MM.1S (cell line): ENCODE measurements around the gene CYP2E1.

ENCODE experiments used
- DNase-seq: peaks from one replicate; pipeline ENCODE4 v3.0.0-alpha.2; 2015
- H2AFZ ChIP-seq: fragments of 300-600 bp; sonication (generic); 2 replicates; pipeline ENCODE4 v1.6.0; 2016; ENCODE audit warnings: antibody characterized with exemption, low read length
- H3F3A ChIP-seq: fragments of 300-600 bp; sonication (generic); 2 replicates; pipeline ENCODE4 v1.6.1; 2016; ENCODE audit warnings: mild to moderate bottlenecking, antibody characterized with exemption, low read length, moderate library complexity, mixed read lengths; ENCODE audit not compliant: insufficient read depth
- H3K27ac ChIP-seq: fragments of 300-600 bp; sonication (generic); 2 replicates; pipeline ENCODE4 v1.5.1; 2016; ENCODE audit warnings: mild to moderate bottlenecking, low read length
- H3K27me3 ChIP-seq: fragments of 300-600 bp; sonication (generic); replicated peaks from 2 replicates; pipeline ENCODE4 v1.6.0; 2016; ENCODE audit warnings: low read length; ENCODE audit not compliant: insufficient read depth
- H3K36me3 ChIP-seq: fragments of 300-600 bp; sonication (generic); replicated peaks from 2 replicates; pipeline ENCODE4 v1.6.1; 2016; ENCODE audit warnings: mild to moderate bottlenecking, low read length, mixed read lengths; ENCODE audit not compliant: insufficient read depth
- H3K4me1 ChIP-seq: fragments of 300-600 bp; sonication (generic); 2 replicates; pipeline ENCODE4 v1.6.1; 2016; ENCODE audit warnings: low read length, mixed read lengths
- H3K4me2 ChIP-seq: fragments of 300-600 bp; sonication (generic); 2 replicates; pipeline ENCODE4 v1.6.0; 2016; ENCODE audit warnings: low read depth, low read length
- H3K4me3 ChIP-seq: fragments of 300-600 bp; sonication (generic); 2 replicates; pipeline ENCODE4 v1.5.1; 2016; ENCODE audit warnings: low read length, mixed read lengths
- H3K79me2 ChIP-seq: fragments of 300-600 bp; sonication (generic); 2 replicates; pipeline ENCODE4 v1.6.1; 2016; ENCODE audit warnings: mixed run types, low read length, mixed read lengths
- H3K9ac ChIP-seq: fragments of 300-600 bp; sonication (generic); 2 replicates; pipeline ENCODE4 v1.6.1; 2016; ENCODE audit warnings: low read length, mixed read lengths
- H3K9me2 ChIP-seq: fragments of 300-600 bp; sonication (generic); replicated peaks from 2 replicates; pipeline ENCODE4 v1.6.1; 2016; ENCODE audit warnings: mild to moderate bottlenecking, low read length, mixed read lengths; ENCODE audit not compliant: insufficient read depth
- H3K9me3 ChIP-seq: fragments of 300-600 bp; sonication (generic); replicated peaks from 2 replicates; pipeline ENCODE4 v1.6.1; 2016; ENCODE audit warnings: mild to moderate bottlenecking, low read length, mixed read lengths; ENCODE audit not compliant: insufficient read depth
- H4K20me1 ChIP-seq: fragments of 300-600 bp; sonication (generic); 2 replicates; pipeline ENCODE4 v1.6.1; 2016; ENCODE audit warnings: mild to moderate bottlenecking, low read length, moderate library complexity, mixed read lengths; ENCODE audit not compliant: insufficient read depth
- EZH2 ChIP-seq: fragments of 300-600 bp; sonication (generic); optimal IDR thresholded peaks from 2 replicates; pipeline ENCODE3; 2017; ENCODE audit warnings: low read depth, mild to moderate bottlenecking, antibody characterized with exemption, low read length, mixed read lengths
- EZH2phosphoT487 ChIP-seq: fragments of 300-600 bp; sonication (generic); IDR thresholded peaks from 2 replicates; pipeline ENCODE4 v1.6.1; 2018; ENCODE audit warnings: antibody characterized with exemption, low read length
- TF ChIP-seq, protein P1 (sequence below): fragments of 300-600 bp; sonication (generic); IDR thresholded peaks from 2 replicates; pipeline ENCODE4 v1.5.1; 2016; ENCODE audit warnings: antibody characterized with exemption, low read length, mixed read lengths

CYP2E1 gene

DNA sequence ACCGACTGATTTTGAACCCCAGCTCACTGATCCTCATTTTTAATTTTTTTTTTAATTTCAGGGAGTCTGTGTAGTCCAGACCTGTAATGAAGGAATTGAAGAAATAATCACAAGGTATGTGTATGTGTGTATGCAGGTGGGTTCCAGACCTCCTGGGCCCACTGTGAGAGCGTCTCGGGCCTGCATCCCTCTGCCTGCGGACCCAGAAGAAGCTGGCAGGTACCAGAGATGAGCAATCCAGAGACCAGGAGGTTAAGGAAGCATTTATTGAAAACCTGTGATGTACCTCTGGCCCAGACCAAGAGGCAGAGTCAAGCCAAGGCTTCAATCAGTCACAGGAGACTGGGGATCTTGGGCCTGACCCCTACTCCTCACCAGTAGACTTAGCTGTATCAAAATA, 27.4 kb downstream of the CYP2E1 start:
- Histone ChIP-seq H3K36me3 (no peaks in the 10 kb centered on the region), H3K79me2 (no peaks in the 10 kb centered on the region), H3K4me3 (no peak overlapping the region), H3K9me2 (no peaks in the 10 kb centered on the region), H4K20me1 (no peaks in the 10 kb centered on the region), H3K27me3 (no peaks in the 10 kb centered on the region), H3F3A (no peaks in the 10 kb centered on the region), H3K4me1 (no peaks in the 10 kb centered on the region), H3K9me3 (no peaks in the 10 kb centered on the region), H3K4me2 (no peak overlapping the region), H3K27ac (no peak overlapping the region), H3K9ac (no peak overlapping the region), H2AFZ (no peak overlapping the region)
- no peak for DNase-seq
- TF ChIP-seq EZH2: no peak
- TF ChIP-seq, protein P1, sequence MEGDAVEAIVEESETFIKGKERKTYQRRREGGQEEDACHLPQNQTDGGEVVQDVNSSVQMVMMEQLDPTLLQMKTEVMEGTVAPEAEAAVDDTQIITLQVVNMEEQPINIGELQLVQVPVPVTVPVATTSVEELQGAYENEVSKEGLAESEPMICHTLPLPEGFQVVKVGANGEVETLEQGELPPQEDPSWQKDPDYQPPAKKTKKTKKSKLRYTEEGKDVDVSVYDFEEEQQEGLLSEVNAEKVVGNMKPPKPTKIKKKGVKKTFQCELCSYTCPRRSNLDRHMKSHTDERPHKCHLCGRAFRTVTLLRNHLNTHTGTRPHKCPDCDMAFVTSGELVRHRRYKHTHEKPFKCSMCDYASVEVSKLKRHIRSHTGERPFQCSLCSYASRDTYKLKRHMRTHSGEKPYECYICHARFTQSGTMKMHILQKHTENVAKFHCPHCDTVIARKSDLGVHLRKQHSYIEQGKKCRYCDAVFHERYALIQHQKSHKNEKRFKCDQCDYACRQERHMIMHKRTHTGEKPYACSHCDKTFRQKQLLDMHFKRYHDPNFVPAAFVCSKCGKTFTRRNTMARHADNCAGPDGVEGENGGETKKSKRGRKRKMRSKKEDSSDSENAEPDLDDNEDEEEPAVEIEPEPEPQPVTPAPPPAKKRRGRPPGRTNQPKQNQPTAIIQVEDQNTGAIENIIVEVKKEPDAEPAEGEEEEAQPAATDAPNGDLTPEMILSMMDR: no peak
- TF ChIP-seq EZH2phosphoT487: no peak

DNA sequence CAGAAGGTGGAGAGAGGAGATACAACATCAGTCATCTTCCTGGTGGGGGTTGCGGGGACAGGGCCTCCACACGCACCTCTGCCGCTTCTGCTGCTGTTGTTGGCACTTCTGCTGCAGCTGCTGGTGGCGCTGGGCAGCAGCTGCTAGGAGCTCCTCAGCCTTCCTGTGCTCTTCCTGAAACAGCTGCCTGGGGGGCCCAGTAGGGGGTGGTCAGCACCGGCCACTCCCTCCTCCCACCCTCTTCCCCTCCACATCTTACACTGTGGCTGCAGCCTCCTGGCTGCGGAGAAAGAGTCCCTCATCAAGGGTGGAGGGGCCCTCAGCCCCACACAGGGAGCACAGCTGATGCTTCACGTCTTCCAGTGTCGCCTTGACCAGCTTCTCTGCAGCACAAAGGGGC, 28.4 kb downstream of the CYP2E1 start:
- H2AFZ ChIP-seq: no peak overlapping the region
- no peaks in the 10 kb centered on the region for H3K79me2 ChIP-seq
- H3K4me2 ChIP-seq: no peak overlapping the region
- H3K36me3 ChIP-seq: no peaks in the 10 kb centered on the region
- H3K4me3 ChIP-seq: no peak overlapping the region
- TF ChIP-seq EZH2 (no peak), EZH2phosphoT487 (no peak)
- TF ChIP-seq, protein P1: no peak
- 0 out of 2 replicates have a peak, but pooled peaks cover 5% of the 10 kb centered on the region for H3K27me3 ChIP-seq
- H3K9me3 ChIP-seq: no peaks in the 10 kb centered on the region
- no peak overlapping the region for H3K27ac ChIP-seq
- no peak overlapping the region for H3K9ac ChIP-seq
- H3K9me2 ChIP-seq: no peaks in the 10 kb centered on the region
- no peak for DNase-seq
- no peaks in the 10 kb centered on the region for H3K4me1 ChIP-seq
- no peaks in the 10 kb centered on the region for H3F3A ChIP-seq
- no peaks in the 10 kb centered on the region for H4K20me1 ChIP-seq

DNA sequence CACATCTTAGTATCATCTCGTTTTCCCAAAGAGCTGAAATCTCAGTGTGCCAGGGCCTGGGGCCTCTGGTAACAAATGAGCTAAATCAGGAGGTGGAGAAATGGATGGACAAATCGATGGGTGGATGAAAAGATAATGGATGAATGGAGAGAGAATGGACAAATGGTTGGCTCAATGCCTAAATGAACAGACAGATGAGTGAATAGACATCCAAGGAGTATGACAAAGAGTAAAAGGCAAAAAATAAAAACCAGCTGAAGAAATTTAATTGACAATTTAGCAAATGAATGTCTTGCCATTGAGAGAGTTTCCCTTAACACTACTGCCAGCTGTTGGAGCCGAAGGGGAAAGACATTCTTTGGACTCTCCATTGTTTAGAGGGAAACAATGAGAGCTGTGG, 30.2 kb downstream of the CYP2E1 start:
- Histone ChIP-seq H3K4me3 (no peak overlapping the region), H3K9me2 (no peaks in the 10 kb centered on the region), H3K79me2 (no peaks in the 10 kb centered on the region), H3K27me3 (0 out of 2 replicates have a peak, but pooled peaks cover 9% of the 10 kb centered on the region), H3F3A (no peaks in the 10 kb centered on the region), H4K20me1 (no peaks in the 10 kb centered on the region), H3K4me2 (no peak overlapping the region), H3K4me1 (no peaks in the 10 kb centered on the region), H2AFZ (no peak overlapping the region), H3K9ac (no peak overlapping the region), H3K36me3 (no peaks in the 10 kb centered on the region), H3K9me3 (no peaks in the 10 kb centered on the region), H3K27ac (no peak overlapping the region)
- TF ChIP-seq EZH2phosphoT487 (no peak), EZH2 (no peak)
- TF ChIP-seq, protein P1: no peak
- no peak for DNase-seq
